GM18519 (cell line): ENCODE data around the gene FKBP3.

Source experiments
- ATAC-seq: cut with Tn5 transposase; IDR thresholded peaks from one replicate; pipeline ENCODE4 v1.9.1; 2021; ENCODE audit warnings: mild to moderate bottlenecking, moderate library complexity; ENCODE audit not compliant: unreplicated experiment, low FRiP score

Gene FKBP3

GRCh38 chr14:45066667-45067066 lies 67.6 kb downstream of the FKBP3 start:
- ATAC-seq = no peak

DNA sequence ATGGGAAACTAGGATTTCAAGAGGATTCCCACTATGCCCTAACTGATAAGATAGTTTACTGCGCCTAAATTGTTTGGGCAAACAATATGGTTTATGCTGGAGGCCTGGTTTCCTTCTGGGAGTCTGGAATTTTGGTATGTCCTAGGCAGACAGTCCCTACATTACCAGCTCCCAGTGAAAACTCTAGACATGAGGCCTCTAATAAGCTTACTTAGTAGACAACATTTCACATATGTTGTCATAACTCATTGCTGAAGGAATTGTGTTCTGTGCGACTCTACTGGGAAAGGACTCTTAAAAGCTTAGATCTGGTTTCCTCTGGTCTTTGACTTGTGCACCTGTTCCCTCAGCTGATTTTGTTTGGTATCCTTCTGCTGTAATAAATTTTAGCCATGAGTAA lies 68.3 kb downstream of the FKBP3 start:
- no peak for ATAC-seq
